Neural cell (in vitro differentiated cells): ENCODE results near the gene LRMDA.

Experiments used
- EP300 ChIP-seq: fragments of 450-650 bp; conservative IDR thresholded peaks from 2 replicates; pipeline ENCODE4 v1.6.1; 2014; ENCODE audit warnings: antibody characterized with exemption, mild to moderate bottlenecking, moderate library complexity; ENCODE audit not compliant: poor library complexity, severe bottlenecking
- EZH2 ChIP-seq: fragments of 200-600, 300-800 bp; shearing (Covaris generic), sonication (generic); IDR thresholded peaks from 2 replicates; pipeline ENCODE4 v1.6.1; 2014; ENCODE audit warnings: antibody characterized with exemption, low read length, borderline replicate concordance, mild to moderate bottlenecking; ENCODE audit not compliant: insufficient read depth, poor library complexity, severe bottlenecking
- RAD21 ChIP-seq: fragments of 450-650 bp; conservative IDR thresholded peaks from 2 replicates; pipeline ENCODE4 v1.6.1; 2014; ENCODE audit warnings: antibody characterized with exemption, mild to moderate bottlenecking, moderate library complexity
- TAF1 ChIP-seq: IDR thresholded peaks from 2 replicates; pipeline ENCODE4 v1.6.1; 2012; ENCODE audit warnings: low read depth
- TF ChIP-seq, protein P1 (sequence below): fragments of 450-650 bp; IDR thresholded peaks from 2 replicates; pipeline ENCODE4 v1.5.1; 2014; ENCODE audit warnings: antibody characterized with exemption, mild to moderate bottlenecking, moderate library complexity; ENCODE audit not compliant: poor library complexity, severe bottlenecking

DNA sequence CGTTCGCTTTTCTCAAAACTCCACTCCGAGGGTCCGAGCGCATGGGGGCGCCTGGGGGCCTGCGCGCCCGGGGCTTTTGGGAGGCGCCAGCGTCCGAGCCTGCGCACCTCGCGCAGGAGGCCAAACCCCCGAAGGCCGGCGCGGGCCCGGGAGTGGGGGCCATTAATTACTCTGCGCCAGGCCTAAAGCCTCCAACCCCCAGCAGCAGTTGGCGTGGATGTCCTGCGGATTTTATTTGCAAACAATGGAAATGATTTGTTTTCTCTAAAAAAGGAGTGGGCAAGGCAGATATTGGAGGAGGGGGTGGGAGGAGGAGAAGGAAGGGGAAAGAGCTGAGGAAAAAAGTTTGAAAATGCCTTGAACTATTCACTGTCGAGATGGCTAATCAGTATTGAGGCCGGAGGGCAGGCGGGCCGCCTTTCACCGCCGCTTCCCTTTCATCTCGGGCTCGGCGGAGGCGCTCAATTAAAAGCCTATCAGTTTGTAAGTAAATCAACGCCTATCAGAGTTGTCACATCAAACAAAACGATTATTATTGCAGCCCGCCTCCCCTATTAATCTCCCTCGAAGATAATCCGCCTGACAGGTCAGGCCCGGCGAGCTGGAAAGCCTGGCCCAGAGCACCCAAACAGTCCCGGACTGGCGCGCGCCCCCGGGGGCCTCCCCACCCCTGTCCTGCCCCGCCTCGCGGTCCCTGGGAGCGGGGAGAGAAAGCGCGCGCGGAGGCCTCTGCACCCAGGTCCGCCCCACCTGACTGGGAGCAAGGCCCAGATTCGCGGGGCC lies 26.4 kb upstream of the LRMDA start:
- TF ChIP-seq EZH2 (no peak), RAD21 (no peak), EP300 (no peak), TAF1 (no peak)
- TF ChIP-seq, protein P1, sequence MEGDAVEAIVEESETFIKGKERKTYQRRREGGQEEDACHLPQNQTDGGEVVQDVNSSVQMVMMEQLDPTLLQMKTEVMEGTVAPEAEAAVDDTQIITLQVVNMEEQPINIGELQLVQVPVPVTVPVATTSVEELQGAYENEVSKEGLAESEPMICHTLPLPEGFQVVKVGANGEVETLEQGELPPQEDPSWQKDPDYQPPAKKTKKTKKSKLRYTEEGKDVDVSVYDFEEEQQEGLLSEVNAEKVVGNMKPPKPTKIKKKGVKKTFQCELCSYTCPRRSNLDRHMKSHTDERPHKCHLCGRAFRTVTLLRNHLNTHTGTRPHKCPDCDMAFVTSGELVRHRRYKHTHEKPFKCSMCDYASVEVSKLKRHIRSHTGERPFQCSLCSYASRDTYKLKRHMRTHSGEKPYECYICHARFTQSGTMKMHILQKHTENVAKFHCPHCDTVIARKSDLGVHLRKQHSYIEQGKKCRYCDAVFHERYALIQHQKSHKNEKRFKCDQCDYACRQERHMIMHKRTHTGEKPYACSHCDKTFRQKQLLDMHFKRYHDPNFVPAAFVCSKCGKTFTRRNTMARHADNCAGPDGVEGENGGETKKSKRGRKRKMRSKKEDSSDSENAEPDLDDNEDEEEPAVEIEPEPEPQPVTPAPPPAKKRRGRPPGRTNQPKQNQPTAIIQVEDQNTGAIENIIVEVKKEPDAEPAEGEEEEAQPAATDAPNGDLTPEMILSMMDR: peak; percentile 15
